NT2/D1 (cell line): Measurements from ENCODE around the gene DIDO1.
"Not testable (repeated sequence)": the region's sequence is repeated elsewhere in the genome, so short reads cannot be mapped to it uniquely, and the experiment has no call there.

Experiments
- DNase-seq: peaks from one replicate; pipeline ENCODE4 v3.0.0-alpha.2; 2011; ENCODE audit warnings: low read depth, low spot score
- H3K27me3 ChIP-seq: 2 replicates; pipeline ENCODE4 v1.6.0; 2011; ENCODE audit warnings: mild to moderate bottlenecking; ENCODE audit not compliant: insufficient read length, insufficient read depth
- H3K36me3 ChIP-seq: 2 replicates; pipeline ENCODE4 v1.6.1; 2011; ENCODE audit warnings: mild to moderate bottlenecking, low read length, mixed read lengths; ENCODE audit not compliant: insufficient read depth, insufficient read length
- H3K4me1 ChIP-seq: 2 replicates; pipeline ENCODE4 v1.5.1; 2011; ENCODE audit not compliant: insufficient read depth, insufficient read length
- H3K4me3 ChIP-seq: 2 replicates; pipeline ENCODE4 v1.5.1; 2011; ENCODE audit warnings: low read depth; ENCODE audit not compliant: insufficient read length
- H3K9ac ChIP-seq: 2 replicates; pipeline ENCODE4 v1.6.0; 2011; ENCODE audit warnings: low read depth; ENCODE audit not compliant: insufficient read length
- H3K9me3 ChIP-seq: 2 replicates; pipeline ENCODE4 v1.5.1; 2011; ENCODE audit warnings: mild to moderate bottlenecking, low read length; ENCODE audit not compliant: insufficient read depth
- SUZ12 ChIP-seq: IDR thresholded peaks from 2 replicates; pipeline ENCODE4 v1.6.1; 2011; ENCODE audit not compliant: insufficient read length, insufficient read depth; ENCODE audit errors: extremely low read depth
- YY1 ChIP-seq: IDR thresholded peaks from 2 replicates; pipeline ENCODE4 v1.6.1; 2011; ENCODE audit not compliant: insufficient read length, insufficient read depth
- ZNF274 ChIP-seq: IDR thresholded peaks from 2 replicates; pipeline ENCODE4 v1.6.1; 2011; ENCODE audit warnings: mild to moderate bottlenecking, low read depth, low read length

The DIDO1 gene

DNA sequence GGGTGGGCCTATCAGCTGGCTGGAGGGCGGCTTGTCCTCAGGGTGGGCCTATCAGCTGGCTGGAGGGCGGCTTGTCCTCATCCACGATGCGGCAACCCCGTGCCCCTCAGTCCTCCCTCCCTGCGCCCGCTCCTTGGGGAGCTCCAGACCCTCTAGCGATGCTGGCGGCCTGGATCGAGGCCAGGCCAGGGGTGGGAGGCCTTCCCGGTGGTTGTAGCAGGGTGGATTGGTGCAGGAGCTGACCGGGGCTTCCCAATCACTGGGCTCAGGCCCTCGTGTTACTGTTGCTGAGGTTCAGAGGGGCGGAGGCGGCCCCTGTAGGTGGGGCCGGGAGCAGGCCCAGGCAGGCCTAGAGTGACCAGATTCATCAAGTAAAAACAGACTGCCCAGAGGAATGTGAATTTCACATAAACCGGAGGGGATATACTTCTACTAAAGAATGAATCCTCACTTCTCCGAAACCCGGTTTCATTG, 35.0 kb upstream of the DIDO1 start:
- no peak overlapping the region for H3K9ac ChIP-seq
- no peak overlapping the region for H3K4me3 ChIP-seq
- no peaks in the 10 kb centered on the region for H3K9me3 ChIP-seq
- H3K36me3 ChIP-seq = no peaks in the 10 kb centered on the region
- no peak for TF ChIP-seq SUZ12
- TF ChIP-seq ZNF274 = no peak
- TF ChIP-seq YY1 = no peak
- H3K4me1 ChIP-seq = peaks cover 24% of the 10 kb centered on the region
- no peaks in the 10 kb centered on the region for H3K27me3 ChIP-seq
- DNase-seq = no peak

DNA sequence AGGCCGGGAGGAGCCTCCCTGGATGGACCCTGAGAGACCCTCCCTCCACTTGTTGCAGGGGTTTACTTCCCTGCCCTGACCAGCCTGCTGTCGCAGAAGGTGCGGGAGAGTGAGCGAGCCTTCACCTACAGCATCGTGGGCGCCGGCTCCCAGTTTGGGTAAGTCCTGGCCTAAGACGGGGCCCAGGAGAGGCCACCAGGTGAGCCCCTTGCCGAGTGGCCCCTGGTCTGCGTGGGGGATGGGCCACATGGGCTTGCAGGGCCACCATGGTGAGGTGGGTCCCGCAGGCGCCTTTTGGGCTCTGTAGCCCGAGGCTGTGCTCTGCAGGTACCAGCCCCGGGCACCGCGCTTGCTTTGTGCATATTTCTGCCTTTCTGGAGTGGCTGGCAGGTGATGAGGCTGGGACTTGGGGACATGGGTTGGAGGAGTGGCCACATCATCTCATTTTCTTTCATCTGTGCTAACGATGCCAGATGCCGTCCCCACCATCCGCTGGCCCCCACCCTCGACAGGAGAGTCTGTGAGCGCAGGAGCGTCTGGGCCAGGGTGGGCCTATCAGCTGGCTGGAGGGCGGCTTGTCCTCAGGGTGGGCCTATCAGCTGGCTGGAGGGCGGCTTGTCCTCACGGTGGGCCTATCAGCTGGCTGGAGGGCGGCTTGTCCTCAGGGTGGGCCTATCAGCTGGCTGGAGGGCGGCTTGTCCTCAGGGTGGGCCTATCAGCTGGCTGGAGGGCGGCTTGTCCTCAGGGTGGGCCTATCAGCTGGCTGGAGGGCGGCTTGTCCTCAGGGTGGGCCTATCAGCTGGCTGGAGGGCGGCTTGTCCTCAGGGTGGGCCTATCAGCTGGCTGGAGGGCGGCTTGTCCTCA, 34.4 kb upstream of the DIDO1 start:
- H3K9me3 ChIP-seq, H3K4me3 ChIP-seq, H3K27me3 ChIP-seq, H3K36me3 ChIP-seq, DNase-seq, H3K9ac ChIP-seq: not testable (repeated sequence)
- peaks cover 29% of the 10 kb centered on the region for H3K4me1 ChIP-seq

DNA sequence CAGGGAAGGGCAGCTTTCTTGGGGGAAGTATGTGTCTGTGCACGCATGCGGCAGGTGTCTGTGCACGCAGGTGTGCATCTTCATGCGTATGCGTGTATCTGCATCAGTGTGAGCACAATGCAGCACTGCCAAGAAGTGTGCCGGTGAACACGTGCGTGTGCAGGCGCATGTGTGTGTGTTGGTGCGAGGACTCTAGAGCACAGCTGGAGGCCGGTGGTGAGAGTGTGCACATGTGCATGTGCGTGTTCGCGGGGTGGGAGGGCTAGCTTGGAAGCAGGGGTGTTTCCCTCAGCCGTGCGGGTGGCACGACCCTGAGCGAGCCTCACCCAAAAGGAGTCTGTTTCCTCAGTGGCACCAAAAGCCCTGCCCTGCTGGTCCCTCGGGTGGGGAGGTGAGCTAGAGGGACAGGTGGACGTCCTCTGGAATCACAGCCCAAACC, 33.7 kb upstream of the DIDO1 start:
- no peak overlapping the region for H3K4me3 ChIP-seq
- no peaks in the 10 kb centered on the region for H3K36me3 ChIP-seq
- H3K27me3 ChIP-seq = no peaks in the 10 kb centered on the region
- no peak overlapping the region for H3K9ac ChIP-seq
- no peak for TF ChIP-seq ZNF274
- TF ChIP-seq YY1 = no peak
- no peak for TF ChIP-seq SUZ12
- no peak for DNase-seq
- no peaks in the 10 kb centered on the region for H3K9me3 ChIP-seq
- H3K4me1 ChIP-seq = peaks cover 25% of the 10 kb centered on the region

DNA sequence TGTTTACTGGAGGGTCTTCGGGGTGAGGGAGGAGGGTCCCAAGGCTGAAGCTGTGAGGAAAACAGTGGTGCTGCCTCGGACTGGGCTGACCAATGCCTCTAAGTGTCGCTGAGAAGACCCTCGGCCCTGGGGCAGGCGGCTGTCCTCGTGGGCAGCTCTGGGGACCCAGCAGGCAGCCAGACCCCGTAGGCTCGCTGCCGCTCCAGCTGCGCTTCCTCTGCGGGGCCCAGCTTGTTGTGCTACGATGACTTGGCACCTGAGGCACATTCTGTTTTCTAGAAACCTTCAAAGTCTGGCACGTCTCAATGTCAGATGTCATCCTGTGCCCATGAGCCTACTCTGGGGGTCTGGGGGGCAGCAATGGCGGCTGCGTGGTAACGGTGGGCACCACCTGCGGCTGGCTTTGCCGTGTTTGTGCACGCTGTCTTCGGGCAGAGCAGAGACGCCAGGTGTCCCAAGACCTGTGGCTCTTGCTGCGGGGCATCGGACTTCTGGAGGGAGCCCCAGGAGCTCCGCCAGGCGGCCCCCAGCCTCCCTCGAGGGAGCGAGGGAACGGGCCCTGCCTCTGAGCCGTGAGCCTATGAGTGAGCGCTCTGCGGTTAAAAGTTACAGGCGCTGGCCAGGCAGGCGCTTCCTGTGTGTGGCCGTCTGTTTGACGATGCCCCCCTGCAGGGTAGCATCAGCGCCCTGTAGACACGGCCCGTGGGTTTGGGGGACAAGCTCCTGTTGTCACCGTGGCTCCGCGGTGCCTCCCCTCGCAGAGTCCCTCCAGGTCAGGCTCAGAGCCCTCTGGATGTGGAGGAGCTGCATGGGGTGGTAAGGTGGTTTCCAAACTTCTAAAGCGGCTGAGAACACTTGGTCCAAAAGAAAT, 33.0 kb upstream of the DIDO1 start:
- TF ChIP-seq SUZ12 (no peak), YY1 (no peak), ZNF274 (no peak)
- Histone ChIP-seq H3K4me3 (no peak overlapping the region), H3K27me3 (no peaks in the 10 kb centered on the region), H3K9ac (peak overlapping the region; percentile 50), H3K9me3 (no peaks in the 10 kb centered on the region), H3K4me1 (peaks cover 29% of the 10 kb centered on the region), H3K36me3 (no peaks in the 10 kb centered on the region)
- DNase-seq = no peak

DNA sequence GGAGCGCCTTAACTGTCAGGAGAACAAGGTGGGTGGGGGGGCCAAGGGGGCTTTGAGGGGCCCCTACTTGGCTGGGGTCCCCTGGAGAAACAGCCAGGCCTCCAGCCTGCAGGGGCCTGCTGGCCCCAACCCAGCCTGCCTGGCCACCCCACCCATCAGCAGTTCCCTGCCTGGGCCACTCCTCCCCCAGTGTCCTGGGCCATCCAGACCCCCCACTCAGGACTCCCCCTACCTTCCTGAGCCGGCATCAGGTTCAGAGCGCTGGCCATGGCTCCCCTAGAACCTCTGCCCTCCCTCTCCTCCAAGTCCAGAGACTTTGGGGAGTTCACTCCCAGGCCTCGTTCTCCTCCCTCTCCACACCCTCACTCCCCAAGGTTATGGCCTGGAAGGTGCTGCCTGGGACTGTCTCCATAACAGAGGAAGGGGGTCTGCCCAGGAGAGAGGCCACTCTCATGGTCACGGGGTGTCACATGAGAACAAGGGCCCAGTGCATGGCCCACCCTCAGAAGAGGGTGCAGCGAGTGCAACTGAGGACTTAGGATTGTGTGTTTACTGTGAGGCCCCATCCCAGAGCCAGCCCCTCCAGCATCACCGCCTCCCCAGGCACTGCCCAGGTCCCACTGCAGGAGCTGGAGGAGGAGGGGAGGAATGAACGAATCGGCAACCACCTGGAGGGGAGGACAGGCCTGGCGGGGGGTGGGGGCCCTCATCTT, 32.2 kb upstream of the DIDO1 start:
- no peaks in the 10 kb centered on the region for H3K36me3 ChIP-seq
- no peaks in the 10 kb centered on the region for H3K9me3 ChIP-seq
- H3K27me3 ChIP-seq = no peaks in the 10 kb centered on the region
- peak overlapping the region; percentile 36 for H3K9ac ChIP-seq
- TF ChIP-seq ZNF274 (no peak), YY1 (no peak), SUZ12 (no peak)
- H3K4me1 ChIP-seq = peaks cover 32% of the 10 kb centered on the region
- H3K4me3 ChIP-seq = no peak overlapping the region
- no peak for DNase-seq

DNA sequence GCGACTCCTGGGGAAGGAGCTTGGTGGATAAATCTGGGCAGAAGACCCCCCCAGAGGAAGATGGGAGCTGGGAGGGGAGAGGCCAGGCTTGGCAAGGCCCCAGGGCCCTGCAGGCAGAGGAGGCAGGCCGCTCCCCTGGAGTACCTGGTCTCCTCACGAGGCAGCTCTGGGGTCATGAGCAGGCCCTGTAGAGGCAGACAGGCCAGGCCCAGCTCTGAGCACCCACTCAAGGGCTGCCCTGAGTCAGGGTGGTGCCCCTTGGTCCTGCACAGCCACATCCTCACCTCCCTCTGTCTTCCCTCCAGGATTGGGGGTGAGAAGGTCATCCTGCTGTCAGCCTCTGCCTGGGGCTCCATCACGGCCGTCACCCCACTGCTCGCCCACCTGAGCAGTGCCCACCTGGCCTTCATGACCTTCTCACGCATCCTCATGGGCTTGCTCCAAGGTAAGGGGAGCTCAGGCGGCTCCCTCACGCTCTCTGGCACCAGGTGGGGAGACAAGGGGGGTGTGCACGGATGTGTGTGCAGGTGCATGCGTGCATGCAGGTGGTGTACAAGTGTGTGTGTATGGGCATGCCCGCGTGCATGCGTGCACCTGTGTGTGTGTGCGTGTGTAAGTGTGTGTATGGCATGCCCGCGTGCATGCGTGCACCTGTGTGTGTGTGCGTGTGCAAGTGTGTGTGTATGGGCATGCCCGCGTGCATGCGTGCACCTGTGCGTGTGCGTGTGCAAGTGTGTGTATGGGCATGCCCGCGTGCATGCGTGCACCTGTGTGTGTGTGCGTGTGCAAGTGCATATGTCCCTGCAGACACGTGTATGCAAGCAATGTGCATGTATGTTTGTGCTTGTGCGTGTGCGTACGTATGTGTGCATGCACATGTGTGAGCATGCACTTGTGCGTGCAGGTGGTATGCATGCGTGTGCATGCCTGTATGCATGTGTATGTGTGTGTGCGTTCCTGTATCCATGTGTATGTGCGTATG, 31.1 kb upstream of the DIDO1 start:
- DNase-seq = no peak
- TF ChIP-seq SUZ12 = no peak
- TF ChIP-seq YY1 = no peak
- no peak for TF ChIP-seq ZNF274
- Histone ChIP-seq H3K27me3 (no peaks in the 10 kb centered on the region), H3K4me3 (no peak overlapping the region), H3K36me3 (no peaks in the 10 kb centered on the region), H3K9ac (no peak overlapping the region), H3K9me3 (no peaks in the 10 kb centered on the region), H3K4me1 (peaks cover 39% of the 10 kb centered on the region)
